Muscle of leg (tissue), 11 donors: ENCODE data around the gene PHLDA2. TPM values are rescaled to one million over a fixed set of nuclear protein-coding genes. Genes with fewer than 3 reads are reported as not detected.
"Not testable (repeated sequence)": the region's sequence is repeated elsewhere in the genome, so short reads cannot be mapped to it uniquely, and the experiment has no call there.

ENCODE experiments used
- DNase-seq: peaks from one replicate; pipeline ENCODE4 v3.0.0; 2013
- H3K27ac ChIP-seq: one replicate; pipeline ENCODE4 v1.5.1; 2013; ENCODE audit warnings: mild to moderate bottlenecking, low read length, control low read depth
- H3K27me3 ChIP-seq: one replicate; pipeline ENCODE4 v1.6.1; 2013; ENCODE audit warnings: low read length; ENCODE audit not compliant: control insufficient read depth, insufficient read depth
- H3K36me3 ChIP-seq: one replicate; pipeline ENCODE4 v1.6.1; 2013; ENCODE audit warnings: low read length; ENCODE audit not compliant: control insufficient read depth, insufficient read depth
- H3K4me1 ChIP-seq: one replicate; pipeline ENCODE4 v1.6.1; 2013; ENCODE audit warnings: low read length; ENCODE audit not compliant: control insufficient read depth, insufficient read depth
- H3K4me3 ChIP-seq: one replicate; pipeline ENCODE4 v1.5.1; 2013; ENCODE audit warnings: low read length, control low read depth
- H3K9me3 ChIP-seq: replicated peaks from 2 replicates; pipeline ENCODE4 v1.6.1; 2013; ENCODE audit warnings: low read depth, low read length; ENCODE audit not compliant: control insufficient read depth
- WGBS: methylation state at CpG from one replicate; pipeline ENCODE4 v1.1.5; 2013; ENCODE audit warnings: missing lambda C conversion rate; ENCODE audit not compliant: insufficient coverage; 5-methylcytosine and 5-hydroxymethylcytosine counted together
- polyA plus RNA-seq, 8 donors: library from polyadenylated mRNA; unstranded; fragments of 120-200 nt; gene quantifications; one replicate each; pipeline versions ENCODE4 v1.2.1 to v1.2.3, GENCODE V29; 2013; ENCODE audit warnings: inconsistent platforms in 1 of 8, low replicate concordance in 1 of 8; ENCODE audit not compliant: insufficient read length in 8 of 8, insufficient read depth in 1 of 8
- total RNA-seq: library from RNA; stranded (reverse); fragments of 120-200 nt; gene quantifications from one replicate; pipeline ENCODE4 v1.2.4, GENCODE V29; 2013

The PHLDA2 gene
- total and polyA plus RNA-seq, 9 donors, result 0.41 to 1.3 (median 0.83) TPM; not detected in 1

- H3K27ac ChIP-seq, H3K4me3 ChIP-seq, H3K36me3 ChIP-seq, H3K27me3 ChIP-seq, DNase-seq: not testable (repeated sequence)
- WGBS, result 92% methylated on average over 13 of the region's 20 CpGs
- Histone ChIP-seq H3K9me3 (peaks cover 14% of the 10 kb centered on the region), H3K4me1 (peaks cover 18% of the 10 kb centered on the region)
These were observed 9.5 kb upstream of the PHLDA2 start for GRCh38 chr11:2938458-2939418.

GRCh38 chr11:2937641-2938457, 8.6 kb upstream of the PHLDA2 start:
- H3K4me3 ChIP-seq, H3K27me3 ChIP-seq, DNase-seq, H3K27ac ChIP-seq, H3K36me3 ChIP-seq: not testable (repeated sequence)
- H3K4me1 ChIP-seq, result peaks cover 15% of the 10 kb centered on the region
- peaks cover 14% of the 10 kb centered on the region for H3K9me3 ChIP-seq
- WGBS, result 88% methylated on average over 13 of the region's 32 CpGs

GRCh38 chr11:2934611-2935239, 5.5 kb upstream of the PHLDA2 start:
- WGBS, result 69% methylated on average over 8 of the region's 14 CpGs
- H3K27ac ChIP-seq, result no peak overlapping the region
- no peaks in the 10 kb centered on the region for H3K36me3 ChIP-seq
- DNase-seq, result no peak
- peaks cover 14% of the 10 kb centered on the region for H3K9me3 ChIP-seq
- H3K27me3 ChIP-seq, result peaks cover 28% of the 10 kb centered on the region
- peaks cover 16% of the 10 kb centered on the region for H3K4me1 ChIP-seq
- no peak overlapping the region for H3K4me3 ChIP-seq

GRCh38 chr11:2934021-2934550, 4.9 kb upstream of the PHLDA2 start:
- WGBS, result 71% methylated on average over 6 of the region's 7 CpGs
- Histone ChIP-seq H3K36me3 (no peaks in the 10 kb centered on the region), H3K27ac (no peak overlapping the region), H3K4me3 (no peak overlapping the region), H3K4me1 (peaks cover 19% of the 10 kb centered on the region), H3K9me3 (peaks cover 14% of the 10 kb centered on the region), H3K27me3 (peaks cover 34% of the 10 kb centered on the region)
- no peak for DNase-seq

- peaks cover 8% of the 10 kb centered on the region for H3K9me3 ChIP-seq
- H3K4me1 ChIP-seq, result peaks cover 23% of the 10 kb centered on the region
- 23% methylated on average over 10 of the region's 12 CpGs for WGBS
- DNase-seq, result peak; percentile 69
- H3K27me3 ChIP-seq, result peaks cover 40% of the 10 kb centered on the region
- H3K4me3 ChIP-seq, result no peak overlapping the region
- no peaks in the 10 kb centered on the region for H3K36me3 ChIP-seq
- no peak overlapping the region for H3K27ac ChIP-seq
These were observed 4.3 kb upstream of the PHLDA2 start for GRCh38 chr11:2933375-2934020.

- DNase-seq, result no peak
- Histone ChIP-seq H3K27ac (no peak overlapping the region), H3K4me3 (no peak overlapping the region), H3K9me3 (peaks cover 6% of the 10 kb centered on the region), H3K36me3 (no peaks in the 10 kb centered on the region), H3K27me3 (peaks cover 46% of the 10 kb centered on the region), H3K4me1 (peaks cover 29% of the 10 kb centered on the region)
- 57% methylated on average over 13 of the region's 15 CpGs for WGBS
These were observed 3.6 kb upstream of the PHLDA2 start for GRCh38 chr11:2932850-2933251.

GRCh38 chr11:2931771-2932738, 2.8 kb upstream of the PHLDA2 start:
- Histone ChIP-seq H3K27me3 (peaks cover 54% of the 10 kb centered on the region), H3K4me3 (no peak overlapping the region), H3K27ac (no peak overlapping the region), H3K4me1 (peaks cover 31% of the 10 kb centered on the region), H3K9me3 (no peaks in the 10 kb centered on the region), H3K36me3 (no peaks in the 10 kb centered on the region)
- no peak for DNase-seq
- WGBS, result 73% methylated on average over 9 of the region's 13 CpGs

GRCh38 chr11:2931420-2931746, 2.2 kb upstream of the PHLDA2 start:
- peaks cover 61% of the 10 kb centered on the region for H3K27me3 ChIP-seq
- DNase-seq, result no peak
- peaks cover 31% of the 10 kb centered on the region for H3K4me1 ChIP-seq
- no peaks in the 10 kb centered on the region for H3K36me3 ChIP-seq
- no peaks in the 10 kb centered on the region for H3K9me3 ChIP-seq
- no CpG with 5 or more reads among the region's 4 CpGs for WGBS
- H3K27ac ChIP-seq, result no peak overlapping the region
- H3K4me3 ChIP-seq, result no peak overlapping the region
